HepG2 (cell line): ENCODE results near the gene HAPLN2. TPM values are rescaled to one million over a fixed set of nuclear protein-coding genes. Genes with fewer than 3 reads are reported as not detected.

Source experiments
- ATAC-seq: fragments of 200-7000 bp; cut with Tn5 transposase; 3 replicates; pipeline ENCODE4 v1.9.1; 2020; ENCODE audit warnings: mild to moderate bottlenecking, moderate library complexity
- BruUV-seq: library from RNA; stranded (reverse); fragments of 400-500 nt; replicated peaks from 2 replicates; lab custom pipeline; 2021; lab: Mats Ljungman, UMichigan
- CTCF ChIA-PET: fragments of 300-600 bp; formaldehyde crosslinking; extraction: SDS; loops from one replicate; lab custom pipeline; 2021; ENCODE audit warnings: low total read pairs, inconsistent platforms, low intra/inter-chr PET ratio; lab: Yijun Ruan, JAX
- POLR2A ChIA-PET: fragments of 350-600 bp; sonication (Branson Sonifier 250); formaldehyde crosslinking; loops from one replicate; lab custom pipeline; 2020; ENCODE audit warnings: antibody characterized with exemption, inconsistent platforms; lab: Yijun Ruan, JAX
- DNase-seq: peaks from one replicate; pipeline ENCODE4 v3.0.0-alpha.2; 2015; ENCODE audit warnings: low spot score
- FAIRE-seq: peaks from 3 replicates; lab custom pipeline; 2011; peaks lifted over from hg19 to GRCh38; lab: Jason Lieb, UNC
- H2AFZ ChIP-seq: one replicate; pipeline ENCODE4 v1.6.1; 2011; ENCODE audit warnings: low read length, inconsistent platforms
- H3K27ac ChIP-seq: fragments of 300-600 bp; 3 replicates; pipeline ENCODE4 v1.8.0; 2011; ENCODE audit warnings: mixed run types, mild to moderate bottlenecking, mixed read lengths, low read length, inconsistent platforms; ENCODE audit not compliant: insufficient read depth; ENCODE audit errors: extremely low read length
- H3K27me3 ChIP-seq, 2 experiments: fragments of 200-600 bp in 1 of 2; 2 replicates in 1 of 2; 3 replicates in 1 of 2; pipeline versions ENCODE4 v1.6.0 to v1.8.0; 2011; ENCODE audit warnings: low read length in 2 of 2, mild to moderate bottlenecking in 2 of 2, moderate library complexity in 2 of 2, inconsistent platforms in 1 of 2; ENCODE audit not compliant: insufficient read depth in 2 of 2, control insufficient read depth in 1 of 2
- H3K36me3 ChIP-seq, 2 experiments: fragments of 200-600 bp in 1 of 2; replicated peaks in 1 of 2; 2 replicates in 1 of 2; 3 replicates in 1 of 2; pipeline versions ENCODE4 v1.5.1 to v1.8.0; 2011; ENCODE audit warnings: low read length in 2 of 2, inconsistent platforms in 1 of 2; ENCODE audit not compliant: insufficient read depth in 2 of 2, control insufficient read depth in 1 of 2
- H3K4me1 ChIP-seq: 2 replicates; pipeline ENCODE4 v1.5.1; 2012; ENCODE audit warnings: low read length, inconsistent platforms; ENCODE audit not compliant: insufficient read depth
- H3K4me2 ChIP-seq: 2 replicates; pipeline ENCODE4 v1.6.0; 2011; ENCODE audit warnings: low read depth, low read length, inconsistent platforms
- H3K4me3 ChIP-seq, 3 experiments: fragments of 200-600 bp in 1 of 3; sonication (generic), shearing (Covaris generic) in 1 of 3; replicated peaks in 1 of 3; 2 replicates each; pipeline ENCODE4 v1.5.1; 2011 to 2016; ENCODE audit warnings: low read length in 3 of 3, inconsistent platforms in 2 of 3, low read depth in 2 of 3, mild to moderate bottlenecking in 2 of 3, control low read depth in 1 of 3, mixed read lengths in 1 of 3; ENCODE audit not compliant: insufficient read depth in 1 of 3
- H3K79me2 ChIP-seq: one replicate; pipeline ENCODE4 v1.6.1; 2011; ENCODE audit warnings: low read length, inconsistent platforms; ENCODE audit not compliant: insufficient read depth
- H3K9ac ChIP-seq: 2 replicates; pipeline ENCODE4 v1.6.0; 2011; ENCODE audit warnings: mild to moderate bottlenecking, low read depth, low read length, inconsistent platforms; ENCODE audit not compliant: insufficient read depth
- H3K9me3 ChIP-seq: 2 replicates; pipeline ENCODE4 v1.5.1; 2012; ENCODE audit warnings: mild to moderate bottlenecking, low read length
- H4K20me1 ChIP-seq: 2 replicates; pipeline ENCODE4 v1.6.0; 2011; ENCODE audit warnings: inconsistent platforms, mild to moderate bottlenecking, low read length, moderate library complexity; ENCODE audit not compliant: insufficient read depth
- HCFC1 ChIP-seq: fragments of 150-350 bp; IDR thresholded peaks from 2 replicates; pipeline ENCODE4 v1.6.1; 2014; ENCODE audit warnings: low read depth, low read length
- HNRNPL ChIP-seq: fragments of 200-400 bp; formaldehyde crosslinking; IDR thresholded peaks from 2 replicates; pipeline ENCODE4 v1.6.1; 2017; ENCODE audit warnings: mild to moderate bottlenecking, low read depth, low read length
- MED1 ChIP-seq: sonication (generic); formaldehyde crosslinking; IDR thresholded peaks from 2 replicates; pipeline ENCODE4 v1.4.0; 2020; ENCODE audit warnings: missing genetic modification reagents
- PPARG ChIP-seq: conservative IDR thresholded peaks from 2 replicates; pipeline ENCODE4 v1.6.1; 2016; ENCODE audit warnings: missing biosample characterization, missing genetic modification reagents
- ZFX ChIP-seq: sonication (generic); formaldehyde crosslinking; IDR thresholded peaks from 2 replicates; pipeline ENCODE4 v1.4.0; 2020; ENCODE audit warnings: mild to moderate bottlenecking, low read depth, missing genetic modification reagents, moderate library complexity
- ZMYM3 ChIP-seq: sonication (generic); formaldehyde crosslinking; IDR thresholded peaks from 2 replicates; pipeline ENCODE4 v1.5.1; 2020; ENCODE audit warnings: mild to moderate bottlenecking, missing genetic modification reagents
- ZNF263 ChIP-seq: sonication (generic); formaldehyde crosslinking; IDR thresholded peaks from 2 replicates; pipeline ENCODE4 v1.4.0; 2020; ENCODE audit warnings: missing genetic modification reagents
- ZNF292 ChIP-seq: sonication (generic); formaldehyde crosslinking; IDR thresholded peaks from 2 replicates; pipeline ENCODE4 v1.8.1; 2022; ENCODE audit warnings: mild to moderate bottlenecking, low read depth, missing genetic modification reagents, borderline replicate concordance
- ZNF3 ChIP-seq: IDR thresholded peaks from 2 replicates; pipeline ENCODE4 v1.7.0; 2017; ENCODE audit warnings: inconsistent platforms
- ZNF441 ChIP-seq: sonication (generic); formaldehyde crosslinking; IDR thresholded peaks from 2 replicates; pipeline ENCODE4 v1.7.0; 2021; ENCODE audit warnings: missing genetic modification reagents, borderline replicate concordance
- WGBS: methylation state at CpG from one replicate; pipeline ENCODE4 v1.1.6; 2017; ENCODE audit warnings: low lambda C conversion rate; 5-methylcytosine and 5-hydroxymethylcytosine counted together
- in situ Hi-C: cut with HindIII; loops from 2 replicates; pipeline ENCODE4 v1.10.0; 2017; ENCODE audit warnings: low pct_unique_long_range_greater_than_20kb; ENCODE audit not compliant: extremely low pct_ligation_motif_present
- intact Hi-C: fragments of 100-400 bp; cut with micrococcal nuclease; formaldehyde crosslinking; loops from one replicate; pipeline ENCODE4 v1.10.0; 2022; ENCODE audit not compliant: unreplicated experiment
- polyA plus RNA-seq, 8 experiments: library from polyadenylated mRNA; depleted of rRNA in 3 of 8; stranded (reverse) in 7 of 8; unstranded in 1 of 8; fragments of >200 nt; fragmentation: Illumina TruSeq in 4 of 8; extraction: Trizol in 4 of 8; gene quantifications; 2 replicates each; pipeline versions ENCODE4 v1.2.1 to v1.2.3, GENCODE V29; 2011 to 2016; ENCODE audit warnings: low read depth in 4 of 8, missing spikeins in 1 of 8, mixed read lengths in 1 of 8; ENCODE audit not compliant: insufficient read depth in 1 of 8
- total RNA-seq, 5 experiments: library from RNA; depleted of rRNA; stranded (reverse); fragments of >200 nt; fragmentation: Illumina TruSeq; extraction: Trizol; gene quantifications; 2 replicates each; pipeline ENCODE4 v1.2.3, GENCODE V29; 2016; ENCODE audit warnings: low read depth in 1 of 5
- TF ChIP-seq, protein P1 (sequence below): IDR thresholded peaks from 2 replicates; pipeline ENCODE4 v1.6.1; 2016; ENCODE audit warnings: missing genetic modification reagents, missing compliant biosample characterization
- TF ChIP-seq, protein P2 (sequence below): sonication (generic); formaldehyde crosslinking; IDR thresholded peaks from one replicate; pipeline ENCODE4 v1.5.1; 2020; ENCODE audit warnings: mild to moderate bottlenecking, missing genetic modification reagents; ENCODE audit errors: not compliant biosample characterization

The HAPLN2 gene
- total and polyA plus RNA-seq, 2 of the 13 experiments (the other 11 are each of a cell fraction or from before 2014, with no cell fraction given): not detected

- intact Hi-C loops (loop anchor here (10.0 kb wide), 1 partner anchor 58 kb away; the partner anchor contains the start of genes ISG20L2 and METTL25B), in situ Hi-C loops (no loop called here)
- peak; percentile 8 for ATAC-seq
- ChIA-PET CTCF (interaction anchor here (0.6 kb wide), 1 partner anchor 186 kb away, joined by 3 read pairs; no protein-coding TSS in a partner anchor), POLR2A (interaction anchor here (11.4 kb wide), 1 partner anchor 7 kb away, joined by 189 read pairs; the partner anchor contains the start of gene NES)
- Histone ChIP-seq H3K27me3 (no peaks in the 10 kb centered on the region), H3K4me1 (peaks cover 70% of the 10 kb centered on the region), H2AFZ (no peak overlapping the region), H3K4me3 (peak overlapping the region in 1 of 3 experiments; percentile 42; a peak in 1 of 6 replicates), H4K20me1 (no peaks in the 10 kb centered on the region), H3K27ac (no peak overlapping the region), H3K9ac (peak overlapping the region; percentile 3; the same call in 1 of the 2 replicates), H3K4me2 (peak overlapping the region; percentile 96), H3K79me2 (no peaks in the 10 kb centered on the region), H3K36me3 (no peaks in the 10 kb centered on the region), H3K9me3 (no peaks in the 10 kb centered on the region)
- FAIRE-seq: peak; percentile 32
- BruUV-seq: no TSS peak
- TF ChIP-seq ZNF292 (no peak), ZNF3 (CRISPR knock-in tag) (0 out of 2 replicates have a peak, but pooled peaks have one; percentile 26), ZFX (CRISPR knock-in tag) (no peak), ZNF441 (CRISPR knock-in tag) (no peak), PPARG (no peak), ZMYM3 (CRISPR knock-in tag) (peak; percentile 71; the same call in 1 of the 2 replicates), ZNF263 (CRISPR knock-in tag) (no peak), HNRNPL (peak; percentile 57; the same call in 1 of the 2 replicates), MED1 (CRISPR knock-in tag) (no peak), HCFC1 (no peak)
- TF ChIP-seq, protein P1, sequence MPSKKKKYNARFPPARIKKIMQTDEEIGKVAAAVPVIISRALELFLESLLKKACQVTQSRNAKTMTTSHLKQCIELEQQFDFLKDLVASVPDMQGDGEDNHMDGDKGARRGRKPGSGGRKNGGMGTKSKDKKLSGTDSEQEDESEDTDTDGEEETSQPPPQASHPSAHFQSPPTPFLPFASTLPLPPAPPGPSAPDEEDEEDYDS: no peak
- TF ChIP-seq, protein P2, sequence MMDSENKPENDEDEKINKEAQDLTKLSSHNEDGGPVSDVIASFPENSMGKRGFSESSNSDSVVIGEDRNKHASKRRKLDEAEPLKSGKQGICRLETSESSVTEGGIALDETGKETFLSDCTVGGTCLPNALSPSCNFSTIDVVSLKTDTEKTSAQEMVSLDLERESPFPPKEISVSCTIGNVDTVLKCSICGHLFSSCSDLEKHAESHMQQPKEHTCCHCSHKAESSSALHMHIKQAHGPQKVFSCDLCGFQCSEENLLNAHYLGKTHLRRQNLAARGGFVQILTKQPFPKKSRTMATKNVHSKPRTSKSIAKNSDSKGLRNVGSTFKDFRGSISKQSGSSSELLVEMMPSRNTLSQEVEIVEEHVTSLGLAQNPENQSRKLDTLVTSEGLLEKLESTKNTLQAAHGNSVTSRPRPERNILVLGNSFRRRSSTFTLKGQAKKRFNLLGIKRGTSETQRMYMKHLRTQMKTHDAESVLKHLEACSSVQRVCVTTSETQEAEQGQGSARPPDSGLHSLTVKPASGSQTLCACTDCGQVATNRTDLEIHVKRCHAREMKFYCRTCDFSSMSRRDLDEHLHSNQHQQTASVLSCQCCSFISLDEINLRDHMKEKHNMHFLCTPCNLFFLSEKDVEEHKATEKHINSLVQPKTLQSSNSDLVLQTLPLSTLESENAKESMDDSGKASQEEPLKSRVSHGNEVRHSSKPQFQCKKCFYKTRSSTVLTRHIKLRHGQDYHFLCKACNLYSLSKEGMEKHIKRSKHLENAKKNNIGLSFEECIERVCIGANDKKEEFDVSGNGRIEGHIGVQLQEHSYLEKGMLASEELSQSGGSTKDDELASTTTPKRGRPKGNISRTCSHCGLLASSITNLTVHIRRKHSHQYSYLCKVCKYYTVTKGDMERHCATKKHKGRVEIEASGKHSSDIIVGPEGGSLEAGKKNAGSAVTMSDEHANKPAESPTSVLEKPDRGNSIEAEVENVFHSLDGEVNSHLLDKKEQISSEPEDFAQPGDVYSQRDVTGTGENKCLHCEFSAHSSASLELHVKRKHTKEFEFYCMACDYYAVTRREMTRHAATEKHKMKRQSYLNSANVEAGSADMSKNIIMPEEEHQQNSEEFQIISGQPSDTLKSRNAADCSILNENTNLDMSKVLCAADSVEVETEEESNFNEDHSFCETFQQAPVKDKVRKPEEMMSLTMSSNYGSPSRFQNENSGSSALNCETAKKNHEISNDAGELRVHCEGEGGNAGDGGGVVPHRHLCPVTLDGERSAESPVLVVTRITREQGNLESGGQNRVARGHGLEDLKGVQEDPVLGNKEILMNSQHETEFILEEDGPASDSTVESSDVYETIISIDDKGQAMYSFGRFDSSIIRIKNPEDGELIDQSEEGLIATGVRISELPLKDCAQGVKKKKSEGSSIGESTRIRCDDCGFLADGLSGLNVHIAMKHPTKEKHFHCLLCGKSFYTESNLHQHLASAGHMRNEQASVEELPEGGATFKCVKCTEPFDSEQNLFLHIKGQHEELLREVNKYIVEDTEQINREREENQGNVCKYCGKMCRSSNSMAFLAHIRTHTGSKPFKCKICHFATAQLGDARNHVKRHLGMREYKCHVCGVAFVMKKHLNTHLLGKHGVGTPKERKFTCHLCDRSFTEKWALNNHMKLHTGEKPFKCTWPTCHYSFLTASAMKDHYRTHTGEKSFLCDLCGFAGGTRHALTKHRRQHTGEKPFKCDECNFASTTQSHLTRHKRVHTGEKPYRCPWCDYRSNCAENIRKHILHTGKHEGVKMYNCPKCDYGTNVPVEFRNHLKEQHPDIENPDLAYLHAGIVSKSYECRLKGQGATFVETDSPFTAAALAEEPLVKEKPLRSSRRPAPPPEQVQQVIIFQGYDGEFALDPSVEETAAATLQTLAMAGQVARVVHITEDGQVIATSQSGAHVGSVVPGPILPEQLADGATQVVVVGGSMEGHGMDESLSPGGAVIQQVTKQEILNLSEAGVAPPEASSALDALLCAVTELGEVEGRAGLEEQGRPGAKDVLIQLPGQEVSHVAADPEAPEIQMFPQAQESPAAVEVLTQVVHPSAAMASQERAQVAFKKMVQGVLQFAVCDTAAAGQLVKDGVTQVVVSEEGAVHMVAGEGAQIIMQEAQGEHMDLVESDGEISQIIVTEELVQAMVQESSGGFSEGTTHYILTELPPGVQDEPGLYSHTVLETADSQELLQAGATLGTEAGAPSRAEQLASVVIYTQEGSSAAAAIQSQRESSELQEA (CRISPR knock-in tag): no peak
- DNase-seq: peak; percentile 51
- 55% methylated on average over 9 of the region's 9 CpGs for WGBS
Observed at GRCh38 chr1:156666862-156667609, 47.8 kb downstream of the HAPLN2 start.
